H9 (cell line): ENCODE data around the gene PNPO. TPM values are rescaled to one million over a fixed set of nuclear protein-coding genes. Genes with fewer than 3 reads are reported as not detected.

Experiments used
- DNase-seq: peaks from one replicate; pipeline ENCODE4 v3.0.0-alpha.2; 2017
- H2AFZ ChIP-seq: one replicate; pipeline ENCODE4 v1.6.1; 2013; ENCODE audit warnings: mild to moderate bottlenecking, low read length, control low read depth, moderate library complexity
- H2AK5ac ChIP-seq: 2 replicates; pipeline ENCODE4 v1.6.1; 2013; ENCODE audit warnings: low read length, control low read depth, mixed read lengths; ENCODE audit not compliant: insufficient read length
- H2BK120ac ChIP-seq: one replicate; pipeline ENCODE4 v1.6.1; 2013; ENCODE audit warnings: low read depth, mild to moderate bottlenecking, low read length, control low read depth, inconsistent platforms; ENCODE audit not compliant: poor library complexity, severe bottlenecking
- H2BK12ac ChIP-seq: 2 replicates; pipeline ENCODE4 v1.6.1; 2013; ENCODE audit warnings: low read length, control low read depth, mixed read lengths, low read depth; ENCODE audit not compliant: insufficient read length
- H2BK15ac ChIP-seq: 2 replicates; pipeline ENCODE4 v1.6.1; 2013; ENCODE audit warnings: low read depth, low read length, control low read depth
- H2BK20ac ChIP-seq: one replicate; pipeline ENCODE4 v1.6.1; 2013; ENCODE audit warnings: low read depth, mild to moderate bottlenecking, low read length, control low read depth, inconsistent platforms; ENCODE audit not compliant: poor library complexity, severe bottlenecking
- H2BK5ac ChIP-seq: 2 replicates; pipeline ENCODE4 v1.6.1; 2013; ENCODE audit warnings: low read length, control low read depth, mixed read lengths; ENCODE audit not compliant: insufficient read length
- H3K14ac ChIP-seq: 2 replicates; pipeline ENCODE4 v1.6.1; 2013; ENCODE audit warnings: low read length, control low read depth; ENCODE audit not compliant: insufficient read depth
- H3K18ac ChIP-seq: 2 replicates; pipeline ENCODE4 v1.6.1; 2013; ENCODE audit warnings: low read depth, mild to moderate bottlenecking, mixed read lengths, low read length, control low read depth; ENCODE audit not compliant: insufficient read length
- H3K23ac ChIP-seq: 2 replicates; pipeline ENCODE4 v1.6.1; 2013; ENCODE audit warnings: low read length, control low read depth, mixed read lengths, low read depth; ENCODE audit not compliant: insufficient read length
- H3K23me2 ChIP-seq: 2 replicates; pipeline ENCODE4 v1.6.1; 2013; ENCODE audit warnings: low read depth, mild to moderate bottlenecking, mixed read lengths, low read length, control low read depth; ENCODE audit not compliant: insufficient read length, poor library complexity, severe bottlenecking
- H3K27ac ChIP-seq: 2 replicates; pipeline ENCODE4 v1.5.1; 2013; ENCODE audit warnings: low read length, control low read depth, mixed read lengths, low read depth; ENCODE audit not compliant: insufficient read length
- H3K27me3 ChIP-seq: 2 replicates; pipeline ENCODE4 v1.6.1; 2013; ENCODE audit warnings: low read length, control low read depth, inconsistent platforms; ENCODE audit not compliant: insufficient read depth
- H3K4ac ChIP-seq: 2 replicates; pipeline ENCODE4 v1.6.1; 2013; ENCODE audit warnings: low read depth, mild to moderate bottlenecking, control low read depth, inconsistent platforms, low read length, moderate library complexity
- H3K4me1 ChIP-seq: 2 replicates; pipeline ENCODE4 v1.6.1; 2013; ENCODE audit warnings: low read length, control low read depth, inconsistent platforms; ENCODE audit not compliant: insufficient read depth
- H3K4me2 ChIP-seq: 2 replicates; pipeline ENCODE4 v1.6.1; 2013; ENCODE audit warnings: low read length, control low read depth, mixed read lengths; ENCODE audit not compliant: insufficient read length, insufficient read depth
- H3K56ac ChIP-seq: 2 replicates; pipeline ENCODE4 v1.6.1; 2013; ENCODE audit warnings: low read depth, mild to moderate bottlenecking, mixed read lengths, low read length, control low read depth; ENCODE audit not compliant: insufficient read length
- H3K79me1 ChIP-seq: 2 replicates; pipeline ENCODE4 v1.6.1; 2013; ENCODE audit warnings: low read depth, mild to moderate bottlenecking, moderate library complexity, low read length, control low read depth, inconsistent platforms; ENCODE audit not compliant: insufficient read depth, poor library complexity, severe bottlenecking
- H3K79me2 ChIP-seq: 2 replicates; pipeline ENCODE4 v1.6.1; 2013; ENCODE audit warnings: low read length, control low read depth, inconsistent platforms; ENCODE audit not compliant: insufficient read depth
- H3K9ac ChIP-seq: 2 replicates; pipeline ENCODE4 v1.6.1; 2013; ENCODE audit warnings: low read length, control low read depth, mixed read lengths; ENCODE audit not compliant: insufficient read length; ENCODE audit errors: extremely low read depth
- H3K9me3 ChIP-seq: one replicate; pipeline ENCODE4 v1.6.1; 2013; ENCODE audit warnings: low read depth, low read length, inconsistent platforms; ENCODE audit not compliant: control insufficient read depth
- H3T11ph ChIP-seq: one replicate; pipeline ENCODE4 v1.6.1; 2013; ENCODE audit warnings: mild to moderate bottlenecking, low read length, control low read depth, inconsistent platforms
- H4K20me1 ChIP-seq: one replicate; pipeline ENCODE4 v1.6.1; 2013; ENCODE audit not compliant: control insufficient read depth, insufficient read length, insufficient read depth
- H4K5ac ChIP-seq: 2 replicates; pipeline ENCODE4 v1.6.1; 2013; ENCODE audit warnings: low read depth, mild to moderate bottlenecking, mixed read lengths, low read length, control low read depth; ENCODE audit not compliant: insufficient read length
- H4K8ac ChIP-seq: replicated peaks from 2 replicates; pipeline ENCODE4 v1.6.1; 2013; ENCODE audit warnings: low read length, control low read depth, mixed read lengths, low read depth; ENCODE audit not compliant: insufficient read length
- H4K91ac ChIP-seq: 2 replicates; pipeline ENCODE4 v1.6.1; 2013; ENCODE audit warnings: low read depth, mild to moderate bottlenecking, moderate library complexity, mixed read lengths, low read length, control low read depth; ENCODE audit not compliant: insufficient read length
- H3K27ac Mint-ChIP-seq, 3 experiments: 2 replicates in 2 of 3; 3 replicates in 1 of 3; pipeline ENCODE4 v1.8.0; 2020 to 2021; ENCODE audit warnings: mixed read lengths in 3 of 3, mild to moderate bottlenecking in 1 of 3, moderate library complexity in 1 of 3
- H3K27me3 Mint-ChIP-seq: 2 replicates; pipeline ENCODE4 v1.8.0; 2021; ENCODE audit warnings: low read depth, mild to moderate bottlenecking, moderate library complexity, mixed read lengths
- H3K36me3 Mint-ChIP-seq, 3 experiments: 2 replicates in 2 of 3; 3 replicates in 1 of 3; pipeline ENCODE4 v1.8.0; 2020 to 2021; ENCODE audit warnings: low read depth in 3 of 3, mixed read lengths in 3 of 3; ENCODE audit not compliant: insufficient read depth in 1 of 3
- H3K4me1 Mint-ChIP-seq, 2 experiments: 2 replicates each; pipeline ENCODE4 v1.8.0; 2020; ENCODE audit warnings: mixed read lengths in 2 of 2
- H3K4me3 Mint-ChIP-seq, 2 experiments: 2 replicates in 1 of 2; 3 replicates in 1 of 2; pipeline ENCODE4 v1.8.0; 2020 to 2021; ENCODE audit warnings: mild to moderate bottlenecking in 2 of 2, mixed read lengths in 2 of 2, moderate library complexity in 1 of 2
- H3K9me3 Mint-ChIP-seq, 2 experiments: 2 replicates in 1 of 2; 3 replicates in 1 of 2; pipeline ENCODE4 v1.8.0; 2020; ENCODE audit warnings: mild to moderate bottlenecking in 2 of 2, mixed read lengths in 2 of 2, moderate library complexity in 1 of 2
- WGBS: extraction: QIAGEN DNeasy Blood & Tissue Kit; methylation state at CpG from one replicate; pipeline ENCODE4 v1.1.7; 2013; ENCODE audit warnings: missing lambda C conversion rate, low lambda C conversion rate, mixed read lengths; ENCODE audit not compliant: insufficient read length; ENCODE audit errors: extremely low coverage; 5-methylcytosine and 5-hydroxymethylcytosine counted together
- total RNA-seq: library from RNA; stranded (reverse); gene quantifications from 2 replicates; pipeline ENCODE4 v1.2.1, GENCODE V29; 2021
- TF ChIP-seq, protein P1 (sequence below): fragments of 200-600 bp; sonication (generic); conservative IDR thresholded peaks from 3 replicates; pipeline ENCODE4 v1.8.0; 2021; ENCODE audit warnings: antibody characterized with exemption, mild to moderate bottlenecking

Gene PNPO
- total RNA-seq, 1 experiment from 2014 or later = 6.7 TPM

DNA sequence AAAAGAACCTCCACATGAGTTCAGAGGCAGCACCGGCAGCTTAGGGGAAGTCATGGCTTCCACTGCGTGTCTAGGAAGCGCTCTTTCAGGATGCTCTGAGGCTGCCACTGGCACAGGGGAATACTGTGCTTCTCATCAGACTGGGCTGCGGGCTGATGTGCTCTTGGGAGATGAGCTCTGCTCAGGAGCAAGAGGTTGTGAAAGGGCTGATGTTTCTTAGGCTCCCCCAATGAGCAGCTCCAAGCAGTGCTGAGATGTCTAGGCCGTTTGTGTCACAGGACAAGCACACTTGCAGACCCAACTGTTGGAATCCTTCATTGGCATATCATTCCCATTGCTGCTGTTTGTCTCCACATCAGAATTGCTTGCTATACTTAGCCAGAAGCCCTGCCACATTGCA is 41.7 kb upstream of the PNPO start:
- Histone ChIP-seq H3K23ac (no peak overlapping the region), H4K91ac (no peak overlapping the region), H4K8ac (no peak overlapping the region), H4K5ac (no peak overlapping the region), H4K20me1 (no peaks in the 10 kb centered on the region), H3K23me2 (peaks cover 5% of the 10 kb centered on the region), H3K79me2 (no peaks in the 10 kb centered on the region), H3K4me2 (no peak overlapping the region), H2AK5ac (no peak overlapping the region), H2BK15ac (no peak overlapping the region), H3K4ac (no peak overlapping the region), H2BK20ac (no peak overlapping the region), H3K4me1 (peaks cover 6% of the 10 kb centered on the region; the same call in 1 of the 2 replicates), H3K27me3 (no peaks in the 10 kb centered on the region), H3K9ac (no peak overlapping the region), H2BK12ac (no peak overlapping the region), H3T11ph (no peak overlapping the region), H2BK5ac (no peak overlapping the region), H3K79me1 (no peaks in the 10 kb centered on the region), H2BK120ac (no peak overlapping the region), H2AFZ (no peak overlapping the region), H3K18ac (no peak overlapping the region), H3K14ac (no peak overlapping the region), H3K27ac (no peak overlapping the region), H3K56ac (no peak overlapping the region), H3K9me3 (no peaks in the 10 kb centered on the region)
- peaks cover 0 to 13% (median 12%) of the 10 kb centered on the region in 3 experiments; a peak in 5 of 7 replicates for H3K36me3 Mint-ChIP-seq
- no peak overlapping the region for H3K27ac Mint-ChIP-seq
- H3K4me1 Mint-ChIP-seq = peaks cover 45 to 46% of the 10 kb centered on the region in 2 experiments
- no peak overlapping the region for H3K4me3 Mint-ChIP-seq
- no peaks in the 10 kb centered on the region for H3K27me3 Mint-ChIP-seq
- no peaks in the 10 kb centered on the region for H3K9me3 Mint-ChIP-seq
- WGBS = no CpG with 5 or more reads among the region's 5 CpGs
- DNase-seq = no peak
- TF ChIP-seq, protein P1, sequence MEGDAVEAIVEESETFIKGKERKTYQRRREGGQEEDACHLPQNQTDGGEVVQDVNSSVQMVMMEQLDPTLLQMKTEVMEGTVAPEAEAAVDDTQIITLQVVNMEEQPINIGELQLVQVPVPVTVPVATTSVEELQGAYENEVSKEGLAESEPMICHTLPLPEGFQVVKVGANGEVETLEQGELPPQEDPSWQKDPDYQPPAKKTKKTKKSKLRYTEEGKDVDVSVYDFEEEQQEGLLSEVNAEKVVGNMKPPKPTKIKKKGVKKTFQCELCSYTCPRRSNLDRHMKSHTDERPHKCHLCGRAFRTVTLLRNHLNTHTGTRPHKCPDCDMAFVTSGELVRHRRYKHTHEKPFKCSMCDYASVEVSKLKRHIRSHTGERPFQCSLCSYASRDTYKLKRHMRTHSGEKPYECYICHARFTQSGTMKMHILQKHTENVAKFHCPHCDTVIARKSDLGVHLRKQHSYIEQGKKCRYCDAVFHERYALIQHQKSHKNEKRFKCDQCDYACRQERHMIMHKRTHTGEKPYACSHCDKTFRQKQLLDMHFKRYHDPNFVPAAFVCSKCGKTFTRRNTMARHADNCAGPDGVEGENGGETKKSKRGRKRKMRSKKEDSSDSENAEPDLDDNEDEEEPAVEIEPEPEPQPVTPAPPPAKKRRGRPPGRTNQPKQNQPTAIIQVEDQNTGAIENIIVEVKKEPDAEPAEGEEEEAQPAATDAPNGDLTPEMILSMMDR = no peak
